HG02943 (cell line): Measurements from ENCODE around the gene ANKRD44.

Source experiments
- ATAC-seq: cut with Tn5 transposase; IDR thresholded peaks from one replicate; pipeline ENCODE4 v1.9.1; 2021; ENCODE audit warnings: mild to moderate bottlenecking, low read depth, moderate library complexity; ENCODE audit not compliant: unreplicated experiment

Gene ANKRD44

GRCh38 chr2:197265036-197265435 lies 45.5 kb downstream of the ANKRD44 start:
- ATAC-seq = no peak

GRCh38 chr2:197264332-197264731 lies 46.2 kb downstream of the ANKRD44 start:
- no peak for ATAC-seq

- no peak for ATAC-seq
Observed at GRCh38 chr2:197263077-197263476, 47.5 kb downstream of the ANKRD44 start.

GRCh38 chr2:197261808-197262226 lies 48.8 kb downstream of the ANKRD44 start:
- ATAC-seq = peak; percentile 70

- no peak for ATAC-seq
Observed at GRCh38 chr2:197259470-197259999, 51.0 kb downstream of the ANKRD44 start.

GRCh38 chr2:197258580-197258979 lies 52.0 kb downstream of the ANKRD44 start:
- ATAC-seq = no peak

GRCh38 chr2:197256547-197257170 lies 53.9 kb downstream of the ANKRD44 start:
- ATAC-seq = no peak

- ATAC-seq = no peak
Observed at GRCh38 chr2:197256021-197256420, 54.6 kb downstream of the ANKRD44 start.

- peak; percentile 92 for ATAC-seq
Observed at GRCh38 chr2:197255543-197255942, 55.0 kb downstream of the ANKRD44 start.

GRCh38 chr2:197254776-197255530 lies 55.6 kb downstream of the ANKRD44 start:
- ATAC-seq = peak; percentile 28

- no peak for ATAC-seq
Observed at GRCh38 chr2:197251576-197251975, 59.0 kb downstream of the ANKRD44 start.

GRCh38 chr2:197251163-197251562 lies 59.4 kb downstream of the ANKRD44 start:
- ATAC-seq = no peak

GRCh38 chr2:197250084-197250397 lies 60.5 kb downstream of the ANKRD44 start:
- ATAC-seq = no peak

- ATAC-seq = no peak
Observed at GRCh38 chr2:197249381-197250083, 61.0 kb downstream of the ANKRD44 start.

GRCh38 chr2:197248623-197249022 lies 62.0 kb downstream of the ANKRD44 start:
- no peak for ATAC-seq

- no peak for ATAC-seq
Observed at GRCh38 chr2:197248001-197248401, 62.6 kb downstream of the ANKRD44 start.

GRCh38 chr2:197247083-197247482 lies 63.5 kb downstream of the ANKRD44 start:
- ATAC-seq = peak; percentile 85

GRCh38 chr2:197245829-197246804 lies 64.5 kb downstream of the ANKRD44 start:
- no peak for ATAC-seq

- no peak for ATAC-seq
Observed at GRCh38 chr2:197244349-197244748, 66.2 kb downstream of the ANKRD44 start.

GRCh38 chr2:197242719-197243118 lies 67.9 kb downstream of the ANKRD44 start:
- no peak for ATAC-seq
